Right lobe of liver (tissue), 4 donors: ENCODE data around the gene CILP.

ENCODE experiments used
- CTCF ChIP-seq, 4 donors: fragments of 200-600 bp in 3 of 4; fragments of 450-650 bp in 1 of 4; IDR thresholded peaks; one replicate each; pipeline versions ENCODE4 v1.5.1 to v1.8.0; 2016 to 2022; ENCODE audit warnings: antibody characterized with exemption in 4 of 4, mild to moderate bottlenecking in 2 of 4
- POLR2A ChIP-seq: fragments of 450-650 bp; IDR thresholded peaks from one replicate; pipeline ENCODE4 v1.6.1; 2017; ENCODE audit warnings: antibody characterized with exemption, mild to moderate bottlenecking
- donor health status: DM: no; HTN: no; CAD: no.
- donor health status: DM: no; HTN: no; CAD: no.
- donor health status: DM: no; HTN: yes; CAD: no.

DNA sequence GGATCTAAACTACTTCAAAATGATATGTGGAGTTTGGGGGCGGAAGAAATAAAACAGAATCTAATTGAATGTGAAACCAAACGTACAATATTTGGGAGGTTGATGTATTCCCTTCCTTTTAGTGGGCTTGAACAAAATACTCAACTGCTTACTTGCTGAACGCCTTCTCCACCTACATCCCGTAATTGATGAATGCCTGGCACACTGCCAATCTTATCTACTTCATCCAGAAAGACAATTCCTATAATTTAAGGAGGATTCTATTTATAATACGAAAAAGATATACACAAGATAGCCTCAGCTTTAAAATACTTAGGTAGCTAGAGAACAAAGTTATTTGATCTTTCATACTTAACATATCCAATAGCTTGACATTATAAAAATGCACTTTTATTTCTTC is 54.6 kb downstream of the CILP start:
- TF ChIP-seq POLR2A (no peak), CTCF (IDR thresholded peaks at IDR 0.05) (no peak)
